ENCODE results near the gene OSGIN1.
A peak's percentile ranks its signal among the peaks of the same experiment; 100 is the strongest.

OSGIN1 gene

GRCh38 chr16:83990492-83990891 lies 37.5 kb downstream of the OSGIN1 start:
- no peaks in the 10 kb centered on the region for H3K9me3 ChIP-seq (ENCODE audit: control insufficient read depth, insufficient read depth, low read depth, low read length)
- H3K4me3 ChIP-seq (ENCODE audit: low read depth, low read length) = no peak overlapping the region
- POLR2A ChIA-PET = interaction anchor here (0.6 kb wide), 1 partner anchor 24 kb away, joined by 3 read pairs; no protein-coding TSS in a partner anchor
- H3K27ac ChIP-seq (ENCODE audit: extremely low read depth, low read depth, low read length) = no peak overlapping the region
- CTCF ChIA-PET = interaction anchor here (0.9 kb wide), 1 partner anchor 64 kb away, joined by 5 read pairs; no protein-coding TSS in a partner anchor
- TF ChIP-seq ZNF157 (tag by site-specific recombination; IDR thresholded peaks at IDR 0.05) = peak; percentile 99
- TF ChIP-seq ATF2 (tag by site-specific recombination; IDR thresholded peaks at IDR 0.05; ENCODE audit: low read depth) = no peak
- H3K4me1 ChIP-seq (ENCODE audit: control insufficient read depth, insufficient read depth, low read length) = peaks cover 4% of the 10 kb centered on the region
- H3K36me3 ChIP-seq (ENCODE audit: control insufficient read depth in 2 of 2, insufficient read depth in 1 of 2, low read length in 2 of 2) = no peaks in the 10 kb centered on the region

GRCh38 chr16:83992624-83993023 lies 39.6 kb downstream of the OSGIN1 start:
- CTCF ChIA-PET = interaction anchor here (0.7 to 1.6 kb wide), 2 partner anchors 36 to 211 kb away, joined by 4 to 6 read pairs; no protein-coding TSS in a partner anchor
- Histone ChIP-seq H3K27ac (ENCODE audit: extremely low read depth, low read depth, low read length) (no peak overlapping the region), H3K9me3 (ENCODE audit: control insufficient read depth, insufficient read depth, low read depth, low read length) (no peaks in the 10 kb centered on the region), H3K4me1 (ENCODE audit: control insufficient read depth, insufficient read depth, low read length) (peaks cover 4% of the 10 kb centered on the region), H3K36me3 (ENCODE audit: control insufficient read depth in 2 of 2, insufficient read depth in 1 of 2, low read length in 2 of 2) (no peaks in the 10 kb centered on the region), H3K4me3 (ENCODE audit: low read depth, low read length) (no peak overlapping the region)
- POLR2A ChIA-PET = no interaction called here
- TF ChIP-seq ZBTB20 (tag by site-specific recombination; IDR thresholded peaks at IDR 0.05) (peak; percentile 72), ZBTB10 (tag by site-specific recombination; IDR thresholded peaks at IDR 0.05) (no peak)

- Histone ChIP-seq H3K4me3 (ENCODE audit: low read depth, low read length) (no peak overlapping the region), H3K36me3 (ENCODE audit: control insufficient read depth in 2 of 2, insufficient read depth in 1 of 2, low read length in 2 of 2) (no peaks in the 10 kb centered on the region), H3K4me1 (ENCODE audit: control insufficient read depth, insufficient read depth, low read length) (peaks cover 3% of the 10 kb centered on the region), H3K27ac (ENCODE audit: extremely low read depth, low read depth, low read length) (no peak overlapping the region), H3K9me3 (ENCODE audit: control insufficient read depth, insufficient read depth, low read depth, low read length) (no peaks in the 10 kb centered on the region)
- POLR2A ChIA-PET = no interaction called here
- CTCF ChIA-PET = no interaction called here
- TF ChIP-seq PBX3 (CRISPR knock-in tag; IDR thresholded peaks at IDR 0.05) (no peak), GLIS2 (tag by site-specific recombination; IDR thresholded peaks at IDR 0.05) (no peak), INSM2 (tag by site-specific recombination; IDR thresholded peaks at IDR 0.05) (no peak), ZNF837 (tag by site-specific recombination; IDR thresholded peaks at IDR 0.05) (no peak), ZBTB20 (tag by site-specific recombination; IDR thresholded peaks at IDR 0.05) (no peak), ZNF600 (tag by site-specific recombination; IDR thresholded peaks at IDR 0.05) (no peak), AEBP2 (tag by site-specific recombination; IDR thresholded peaks at IDR 0.05; ENCODE audit: borderline replicate concordance) (no peak), ZNF16 (tag by site-specific recombination; IDR thresholded peaks at IDR 0.05; ENCODE audit: low read depth) (no peak), SCRT1 (tag by site-specific recombination; IDR thresholded peaks at IDR 0.05; ENCODE audit: borderline replicate concordance) (no peak), ZNF341 (tag by site-specific recombination; IDR thresholded peaks at IDR 0.05; ENCODE audit: low read depth) (no peak), ZNF133 (tag by site-specific recombination; IDR thresholded peaks at IDR 0.05) (no peak), REST (tag by site-specific recombination; IDR thresholded peaks at IDR 0.05) (no peak), ZNF48 (tag by site-specific recombination; IDR thresholded peaks at IDR 0.05) (no peak), SP2 (tag by site-specific recombination; IDR thresholded peaks at IDR 0.05) (no peak)
These were observed 41.0 kb downstream of the OSGIN1 start for GRCh38 chr16:83994087-83994486.
